HCT116 (cell line): Measurements from ENCODE around the gene RCBTB1. TPM values are rescaled to one million over a fixed set of nuclear protein-coding genes. Genes with fewer than 3 reads are reported as not detected.
"Not testable (repeated sequence)": the region's sequence is repeated elsewhere in the genome, so short reads cannot be mapped to it uniquely, and the experiment has no call there.

Experiments used
- ATAC-seq: fragments of 200-7000 bp; cut with Tn5 transposase; 2 replicates; pipeline ENCODE4 v1.9.1; 2020; ENCODE audit warnings: mild to moderate bottlenecking, moderate library complexity
- BruUV-seq: library from RNA; stranded (reverse); fragments of 400-500 nt; replicated peaks from 2 replicates; lab custom pipeline; 2021; lab: Mats Ljungman, UMichigan
- CTCF ChIA-PET: fragments of 300-600 bp; sonication (Branson Sonifier 250); formaldehyde crosslinking; loops from one replicate; lab custom pipeline; 2021; ENCODE audit warnings: antibody characterized with exemption; lab: Charles Lee
- POLR2A ChIA-PET: fragments of 300-600, 350-600 bp; sonication (Branson Sonifier 250); formaldehyde crosslinking; loops from one replicate; lab custom pipeline; 2021; ENCODE audit warnings: antibody characterized with exemption; lab: Charles Lee
- RAD21 ChIA-PET, 2 experiments: fragments of 300-600 bp; sonication (Branson Sonifier 250); formaldehyde crosslinking; loops; one replicate each; lab custom pipeline; 2023; ENCODE audit warnings: low total read pairs in 2 of 2; ENCODE audit not compliant: uncharacterized antibody in 2 of 2, unreplicated experiment in 2 of 2, low non-redundant PET in 1 of 2; lab: Charles Lee
- DNase-seq: peaks from one replicate; pipeline ENCODE4 v3.0.0-alpha.2; 2010; ENCODE audit warnings: low read depth, low spot score
- H2AFZ ChIP-seq: fragments of 200-600 bp; shearing (Covaris generic), sonication (generic); 2 replicates; pipeline ENCODE4 v1.6.1; 2017; ENCODE audit warnings: low read depth, mixed run types, mixed read lengths, antibody characterized with exemption, low read length; ENCODE audit not compliant: poor library complexity, severe bottlenecking
- H3K27ac ChIP-seq: 2 replicates; pipeline ENCODE4 v1.5.1; 2012; ENCODE audit warnings: low read depth, low read length
- H3K27me3 ChIP-seq: fragments of 200-600 bp; sonication (generic); 2 replicates; pipeline ENCODE4 v1.6.1; 2016; ENCODE audit warnings: mixed run types, low read length, mixed read lengths; ENCODE audit not compliant: insufficient read depth
- H3K36me3 ChIP-seq, 2 experiments: fragments of 200-500 bp in 1 of 2; fragments of 200-600 bp in 1 of 2; sonication (Bioruptor generic) in 1 of 2; sonication (generic) in 1 of 2; 2 replicates each; pipeline versions ENCODE4 v1.5.1 to v1.6.1; 2014 to 2016; ENCODE audit warnings: low read length in 2 of 2, inconsistent platforms in 1 of 2, mixed read lengths in 1 of 2, mixed run types in 1 of 2; ENCODE audit not compliant: insufficient read depth in 2 of 2, control insufficient read depth in 1 of 2
- H3K4me1 ChIP-seq, 2 experiments: fragments of 200-600 bp in 1 of 2; sonication (generic) in 1 of 2; 2 replicates each; pipeline versions ENCODE4 v1.5.1 to v1.6.1; 2012 to 2017; ENCODE audit warnings: low read length in 2 of 2, inconsistent platforms in 1 of 2, mild to moderate bottlenecking in 1 of 2, mixed read lengths in 1 of 2, mixed run types in 1 of 2, moderate library complexity in 1 of 2; ENCODE audit not compliant: insufficient read depth in 2 of 2, control insufficient read depth in 1 of 2
- H3K4me2 ChIP-seq: fragments of 200-600 bp; sonication (generic); 2 replicates; pipeline ENCODE4 v1.6.1; 2017; ENCODE audit warnings: mixed run types, low read length, mixed read lengths
- H3K4me3 ChIP-seq, 2 experiments: fragments of 200-600 bp in 1 of 2; sonication (generic) in 1 of 2; replicated peaks in 1 of 2; 2 replicates each; pipeline ENCODE4 v1.5.1; 2011 to 2016; ENCODE audit warnings: low read length in 2 of 2, control low read depth in 1 of 2, low read depth in 1 of 2, mild to moderate bottlenecking in 1 of 2, mixed read lengths in 1 of 2, mixed run types in 1 of 2
- H3K79me2 ChIP-seq: fragments of 200-600 bp; sonication (generic); 2 replicates; pipeline ENCODE4 v1.6.1; 2017; ENCODE audit warnings: mild to moderate bottlenecking, mixed run types, low read length, moderate library complexity, mixed read lengths; ENCODE audit not compliant: insufficient read depth
- H3K9ac ChIP-seq: fragments of 200-600 bp; sonication (generic); 2 replicates; pipeline ENCODE4 v1.6.1; 2016; ENCODE audit warnings: low read length, mixed read lengths
- H3K9me2 ChIP-seq: fragments of 200-600 bp; sonication (generic), shearing (Covaris generic); 2 replicates; pipeline ENCODE4 v1.6.1; 2017; ENCODE audit warnings: mixed run types, mild to moderate bottlenecking, moderate library complexity; ENCODE audit not compliant: insufficient read depth
- H3K9me3 ChIP-seq, 2 experiments: fragments of 200-500 bp in 1 of 2; fragments of 200-600 bp in 1 of 2; sonication (Bioruptor generic) in 1 of 2; sonication (generic) in 1 of 2; 2 replicates each; pipeline ENCODE4 v1.6.1; 2014 to 2017; ENCODE audit warnings: low read length in 2 of 2, mixed read lengths in 2 of 2, inconsistent platforms in 1 of 2, low read depth in 1 of 2, mild to moderate bottlenecking in 1 of 2, mixed run types in 1 of 2, moderate library complexity in 1 of 2; ENCODE audit not compliant: control insufficient read depth in 1 of 2, insufficient read depth in 1 of 2
- H4K20me1 ChIP-seq: fragments of 200-600 bp; sonication (generic), shearing (Covaris generic); 2 replicates; pipeline ENCODE4 v1.6.1; 2017; ENCODE audit warnings: mixed run types, mild to moderate bottlenecking, moderate library complexity; ENCODE audit not compliant: insufficient read depth
- CTCF ChIP-seq, 3 experiments: fragments of 200-600 bp in 1 of 3; sonication (generic) in 1 of 3; IDR thresholded peaks in 2 of 3; conservative IDR thresholded peaks in 1 of 3; 2 replicates each; pipeline ENCODE4 v1.5.1; 2012 to 2017; ENCODE audit warnings: low read depth in 2 of 3, low read length in 2 of 3, antibody characterized with exemption in 1 of 3, borderline replicate concordance in 1 of 3, control low read depth in 1 of 3, mild to moderate bottlenecking in 1 of 3, mixed read lengths in 1 of 3, mixed run types in 1 of 3, moderate library complexity in 1 of 3; ENCODE audit not compliant: insufficient read depth in 1 of 3
- RAD21 ChIP-seq: IDR thresholded peaks from 2 replicates; pipeline ENCODE4 v1.6.1; 2012; ENCODE audit warnings: low read depth, mild to moderate bottlenecking
- ZBTB33 ChIP-seq: IDR thresholded peaks from 2 replicates; pipeline ENCODE4 v1.6.1; 2011; ENCODE audit warnings: mild to moderate bottlenecking, low read length, moderate library complexity; ENCODE audit not compliant: insufficient replicate concordance; ENCODE audit errors: extremely low read depth
- intact Hi-C: fragments of 100-400 bp; cut with micrococcal nuclease; formaldehyde crosslinking; loops from 2 replicates; pipeline ENCODE4 v1.10.0; 2022
- total RNA-seq: library from RNA; stranded (reverse); gene quantifications from one replicate; pipeline ENCODE4 v1.2.1, GENCODE V29; 2021; ENCODE audit not compliant: unreplicated experiment

Gene RCBTB1
- total RNA-seq, 1 experiment from 2014 or later = 22.2 TPM

- Histone ChIP-seq H4K20me1 (no peaks in the 10 kb centered on the region), H3K27me3 (no peaks in the 10 kb centered on the region), H3K9ac (no peak overlapping the region), H2AFZ (no peak overlapping the region), H3K9me2 (no peaks in the 10 kb centered on the region), H3K79me2 (peaks cover 4% of the 10 kb centered on the region; the same call in 1 of the 2 replicates), H3K9me3 (no peaks in the 10 kb centered on the region), H3K4me3 (no peak overlapping the region), H3K4me2 (no peak overlapping the region), H3K27ac (no peak overlapping the region), H3K36me3 (no peaks in the 10 kb centered on the region), H3K4me1 (no peaks in the 10 kb centered on the region)
- no TSS peak for BruUV-seq
- POLR2A ChIA-PET = no interaction called here
- RAD21 ChIA-PET = no interaction called here
- CTCF ChIA-PET = no interaction called here
- DNase-seq (no peak), ATAC-seq (no peak)
- no peak for TF ChIP-seq RAD21
- no peak for TF ChIP-seq ZBTB33
- TF ChIP-seq CTCF (IDR thresholded peaks at IDR 0.05 in 2 of 3, conservative IDR thresholded peaks at IDR 0.05 in 1 of 3; ENCODE audit: borderline replicate concordance in 1 of 3, insufficient read depth in 1 of 3, low read depth in 2 of 3, low read length in 2 of 3) = no peak
- intact Hi-C loops = no loop called here
Measured at GRCh38 chr13:49566461-49566860, 18.9 kb downstream of the RCBTB1 start.

- BruUV-seq, DNase-seq, H3K27me3 ChIP-seq, H3K9me2 ChIP-seq, H3K36me3 ChIP-seq, RAD21 ChIA-PET, H3K9me3 ChIP-seq, H3K4me1 ChIP-seq, CTCF ChIA-PET, H4K20me1 ChIP-seq, H3K27ac ChIP-seq, H3K79me2 ChIP-seq, H3K4me2 ChIP-seq, POLR2A ChIA-PET, ATAC-seq, H3K4me3 ChIP-seq, H2AFZ ChIP-seq, H3K9ac ChIP-seq, intact Hi-C loops: not testable (repeated sequence)
Measured at GRCh38 chr13:49565461-49565860, 19.9 kb downstream of the RCBTB1 start.
